ENCODE data around the gene DISC1.

Gene DISC1

GRCh38 chr1:232046451-232047306 lies 420.1 kb downstream of the DISC1 start:
- DNase-seq (ENCODE audit: low read depth in 1 of 2, low spot score in 1 of 2): no peak
- Histone ChIP-seq H3K27me3 (ENCODE audit: insufficient read depth, poor library complexity, severe bottlenecking) (no peaks in the 10 kb centered on the region), H3K27ac (replicated peaks) (no peak overlapping the region), H3K4me3 (replicated peaks; ENCODE audit: insufficient read depth, low read length) (no peak overlapping the region)
- TF ChIP-seq REST (IDR thresholded peaks at IDR 0.05; ENCODE audit: insufficient replicate concordance, low read depth) (no peak), GABPA (IDR thresholded peaks at IDR 0.05; ENCODE audit: low read depth) (no peak), SPI1 (IDR thresholded peaks at IDR 0.05; ENCODE audit: borderline replicate concordance, low read depth) (no peak), CTCF (IDR thresholded peaks at IDR 0.05; ENCODE audit: insufficient read depth, low read length) (no peak), POLR2AphosphoS5 (IDR thresholded peaks at IDR 0.05; ENCODE audit: low read depth) (no peak)

DNA sequence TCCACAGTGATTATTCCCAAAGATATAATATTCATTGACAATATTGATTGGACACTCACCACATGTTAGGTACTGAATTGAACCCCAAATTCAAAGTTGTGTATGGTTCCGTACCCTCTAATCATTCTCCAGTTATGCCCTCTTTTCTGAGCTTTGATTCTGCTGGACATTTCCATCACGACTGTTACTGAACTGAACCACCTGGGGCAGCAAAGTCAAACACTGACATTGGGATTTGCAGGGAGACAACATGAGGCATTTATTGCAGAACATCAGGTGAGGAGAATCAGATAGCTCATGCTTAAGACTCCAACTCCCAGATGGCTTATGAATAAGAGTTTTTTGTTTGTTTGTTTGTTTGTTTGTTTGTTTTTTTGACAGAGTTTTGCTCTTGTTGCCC lies 420.9 kb downstream of the DISC1 start:
- no peak overlapping the region for H3K27ac ChIP-seq (replicated peaks)
- no peak overlapping the region for H3K4me3 ChIP-seq (replicated peaks; ENCODE audit: insufficient read depth, low read length)
- TF ChIP-seq POLR2AphosphoS5 (IDR thresholded peaks at IDR 0.05; ENCODE audit: low read depth): no peak
- TF ChIP-seq CTCF (IDR thresholded peaks at IDR 0.05; ENCODE audit: insufficient read depth, low read length): no peak
- TF ChIP-seq GABPA (IDR thresholded peaks at IDR 0.05; ENCODE audit: low read depth): no peak
- no peak for TF ChIP-seq SPI1 (IDR thresholded peaks at IDR 0.05; ENCODE audit: borderline replicate concordance, low read depth)
- no peak for TF ChIP-seq REST (IDR thresholded peaks at IDR 0.05; ENCODE audit: insufficient replicate concordance, low read depth)
- no peaks in the 10 kb centered on the region for H3K27me3 ChIP-seq (ENCODE audit: insufficient read depth, poor library complexity, severe bottlenecking)
- DNase-seq (ENCODE audit: low read depth in 1 of 2, low spot score in 1 of 2): no peak

DNA sequence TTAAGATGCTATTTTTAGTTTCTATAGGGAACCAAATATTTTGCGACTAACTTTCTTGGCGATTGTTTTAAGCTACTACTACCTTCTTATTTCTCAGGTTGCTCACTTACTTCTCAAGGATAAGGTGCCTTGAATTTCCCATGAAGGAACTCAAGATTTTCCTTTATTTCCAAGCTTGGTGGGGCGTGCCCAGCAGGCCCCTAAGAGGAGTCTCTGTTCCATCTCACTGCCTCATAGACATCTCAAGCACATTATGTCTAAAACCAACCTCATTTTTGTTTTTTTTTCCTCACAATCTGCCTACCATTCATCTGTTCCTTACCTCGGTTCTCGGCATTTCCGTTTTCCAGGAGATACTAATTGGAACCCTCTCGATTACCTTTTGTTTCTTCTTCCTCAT lies 421.9 kb downstream of the DISC1 start:
- no peak overlapping the region for H3K27ac ChIP-seq (replicated peaks)
- no peaks in the 10 kb centered on the region for H3K27me3 ChIP-seq (ENCODE audit: insufficient read depth, poor library complexity, severe bottlenecking)
- no peak overlapping the region for H3K4me3 ChIP-seq (replicated peaks; ENCODE audit: insufficient read depth, low read length)
- no peak for DNase-seq (ENCODE audit: low read depth in 1 of 2, low spot score in 1 of 2)
- no peak for TF ChIP-seq SPI1 (IDR thresholded peaks at IDR 0.05; ENCODE audit: borderline replicate concordance, low read depth)
- no peak for TF ChIP-seq POLR2AphosphoS5 (IDR thresholded peaks at IDR 0.05; ENCODE audit: low read depth)
- no peak for TF ChIP-seq REST (IDR thresholded peaks at IDR 0.05; ENCODE audit: insufficient replicate concordance, low read depth)
- TF ChIP-seq CTCF (IDR thresholded peaks at IDR 0.05; ENCODE audit: insufficient read depth, low read length): no peak
- TF ChIP-seq GABPA (IDR thresholded peaks at IDR 0.05; ENCODE audit: low read depth): no peak

Measured in HL-60 (cell line).